GM10266 (cell line): ENCODE measurements around the gene SH3YL1.

Source experiments
- DNase-seq: peaks from one replicate; pipeline ENCODE4 v3.0.0; 2012; ENCODE audit errors: extremely low spot score
- TF ChIP-seq, protein P1 (sequence below): IDR thresholded peaks from 2 replicates; pipeline ENCODE4 v1.5.1; 2012; ENCODE audit warnings: mild to moderate bottlenecking, low read depth; ENCODE audit not compliant: control insufficient read depth, insufficient read depth; ENCODE audit errors: missing control alignments

The SH3YL1 gene

DNA sequence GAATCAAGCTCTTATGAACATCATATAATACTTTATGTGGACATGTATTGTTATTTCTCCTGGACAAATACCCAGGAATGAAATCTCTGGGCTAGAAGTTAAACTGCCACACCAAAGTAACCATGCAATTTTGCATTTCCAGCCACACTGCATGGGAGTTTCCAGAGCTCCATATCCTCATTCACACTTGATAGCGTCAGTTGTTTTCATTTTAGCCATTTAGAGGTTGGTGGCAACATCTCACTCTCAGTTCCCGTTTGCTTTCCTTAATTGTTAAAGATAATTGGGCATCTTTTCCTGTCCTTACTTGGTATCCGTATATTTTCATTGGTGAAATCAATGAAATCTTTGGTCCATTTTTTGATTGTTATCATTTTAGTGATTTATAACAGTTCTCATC is 47.8 kb downstream of the SH3YL1 start:
- no peak for DNase-seq
- TF ChIP-seq, protein P1, sequence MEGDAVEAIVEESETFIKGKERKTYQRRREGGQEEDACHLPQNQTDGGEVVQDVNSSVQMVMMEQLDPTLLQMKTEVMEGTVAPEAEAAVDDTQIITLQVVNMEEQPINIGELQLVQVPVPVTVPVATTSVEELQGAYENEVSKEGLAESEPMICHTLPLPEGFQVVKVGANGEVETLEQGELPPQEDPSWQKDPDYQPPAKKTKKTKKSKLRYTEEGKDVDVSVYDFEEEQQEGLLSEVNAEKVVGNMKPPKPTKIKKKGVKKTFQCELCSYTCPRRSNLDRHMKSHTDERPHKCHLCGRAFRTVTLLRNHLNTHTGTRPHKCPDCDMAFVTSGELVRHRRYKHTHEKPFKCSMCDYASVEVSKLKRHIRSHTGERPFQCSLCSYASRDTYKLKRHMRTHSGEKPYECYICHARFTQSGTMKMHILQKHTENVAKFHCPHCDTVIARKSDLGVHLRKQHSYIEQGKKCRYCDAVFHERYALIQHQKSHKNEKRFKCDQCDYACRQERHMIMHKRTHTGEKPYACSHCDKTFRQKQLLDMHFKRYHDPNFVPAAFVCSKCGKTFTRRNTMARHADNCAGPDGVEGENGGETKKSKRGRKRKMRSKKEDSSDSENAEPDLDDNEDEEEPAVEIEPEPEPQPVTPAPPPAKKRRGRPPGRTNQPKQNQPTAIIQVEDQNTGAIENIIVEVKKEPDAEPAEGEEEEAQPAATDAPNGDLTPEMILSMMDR = no peak

DNA sequence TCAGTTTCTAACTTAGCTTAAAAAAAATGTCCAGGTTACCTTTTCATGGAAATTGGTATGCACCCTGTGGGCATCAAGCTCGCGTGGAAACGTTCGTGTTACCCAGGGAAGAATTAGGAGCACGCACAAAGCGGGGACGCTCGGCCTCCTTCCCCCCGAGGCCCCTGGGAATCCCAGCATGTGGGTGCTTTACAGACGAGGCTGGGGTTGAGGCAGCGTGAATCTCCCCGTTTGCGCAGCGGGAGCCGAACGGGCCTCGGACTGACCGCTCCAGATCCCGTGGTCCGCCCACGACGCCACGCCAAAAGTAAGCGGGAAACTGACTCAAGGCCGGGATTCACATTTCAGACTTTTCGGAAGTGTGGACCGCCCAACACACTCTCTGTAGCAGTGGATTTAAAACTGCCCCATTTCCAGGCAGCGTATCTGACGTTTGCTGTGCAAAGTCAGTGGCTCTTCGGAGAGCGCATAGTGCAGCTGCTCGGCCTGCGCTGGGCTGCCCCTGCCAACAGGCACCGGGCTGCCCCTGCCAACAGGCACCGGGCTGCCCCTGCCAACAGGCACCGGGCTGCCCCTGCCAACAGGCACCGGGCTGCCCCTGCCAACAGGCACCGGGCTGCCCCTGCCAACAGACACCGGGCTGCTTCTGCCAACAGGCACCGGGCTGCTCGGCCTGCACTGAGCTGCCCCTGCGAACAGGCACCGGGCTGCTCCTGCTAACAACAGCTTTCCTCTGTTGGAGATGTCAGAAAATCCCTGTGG is 49.7 kb downstream of the SH3YL1 start:
- TF ChIP-seq, protein P1 = no peak
- no peak for DNase-seq

DNA sequence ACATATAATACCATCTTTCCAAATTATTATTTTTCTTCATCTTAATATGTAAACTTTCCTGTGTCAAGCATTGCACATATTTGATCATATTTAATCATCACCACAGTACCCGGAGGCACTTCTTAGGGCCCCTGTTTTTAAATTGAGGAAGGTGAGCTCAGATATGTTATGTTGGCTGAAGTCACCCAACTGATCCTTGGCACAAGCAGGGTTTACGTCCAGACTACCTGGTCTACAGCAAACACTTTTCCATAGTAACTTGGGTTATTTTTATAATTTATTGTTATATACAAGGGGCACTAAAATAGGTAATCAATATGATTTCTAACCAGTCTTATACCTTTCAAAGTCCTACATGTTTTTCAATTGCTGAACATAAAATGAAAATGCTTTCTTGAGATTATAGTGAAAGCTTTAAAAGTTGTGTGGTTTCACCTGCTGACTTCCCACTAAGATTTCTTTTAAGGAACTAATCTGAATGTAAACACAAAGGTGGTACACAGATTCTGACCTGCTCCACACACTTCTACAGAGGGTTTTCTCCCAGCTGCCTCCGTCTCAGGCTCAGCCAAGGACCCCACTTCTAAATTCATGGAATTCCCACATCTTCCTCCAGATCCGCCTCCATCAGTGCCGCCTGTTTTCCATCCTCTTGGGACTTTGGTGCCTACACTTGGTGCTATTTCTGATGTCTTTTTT is 52.2 kb downstream of the SH3YL1 start:
- TF ChIP-seq, protein P1 = no peak
- DNase-seq = no peak

DNA sequence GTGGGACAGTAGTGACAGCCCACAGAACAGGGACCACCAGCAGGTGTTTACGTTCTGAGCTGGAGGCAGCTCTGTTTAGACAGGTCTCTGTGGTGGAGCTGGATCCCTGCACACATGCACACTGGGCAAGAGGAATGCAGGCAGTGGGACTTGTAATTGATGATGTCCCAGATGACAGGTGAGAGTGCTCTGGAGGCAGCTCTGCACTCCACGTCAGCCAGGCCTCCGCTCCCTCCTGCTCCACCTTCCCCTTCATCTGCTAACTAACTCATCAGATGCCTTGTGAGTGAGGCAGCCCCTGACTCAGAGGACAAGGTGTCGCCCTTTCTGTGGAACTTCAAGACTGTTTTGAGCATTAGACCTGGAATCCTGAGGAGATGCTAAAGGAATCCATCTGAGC is 53.2 kb downstream of the SH3YL1 start:
- DNase-seq = no peak
- TF ChIP-seq, protein P1 = no peak

DNA sequence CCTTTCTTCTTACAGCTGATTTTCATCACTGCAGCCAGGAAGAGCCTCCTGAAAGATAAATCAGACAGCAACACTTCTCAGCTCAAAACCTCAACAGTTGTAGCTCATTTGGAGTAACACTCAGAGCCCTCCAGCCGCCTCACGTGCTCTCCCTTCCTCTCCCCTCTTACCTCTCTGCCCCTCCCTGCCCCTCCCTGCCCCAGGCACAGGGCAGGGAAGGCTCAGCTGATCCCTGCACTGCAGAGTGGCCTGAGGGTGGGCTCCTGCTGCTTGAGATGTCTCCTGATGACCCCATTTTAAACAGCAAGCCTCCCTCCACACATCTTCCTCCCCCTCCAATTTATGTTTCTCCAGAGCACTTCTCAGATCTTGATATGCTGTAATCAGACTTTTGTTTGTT is 54.4 kb downstream of the SH3YL1 start:
- TF ChIP-seq, protein P1 = no peak
- DNase-seq = no peak

DNA sequence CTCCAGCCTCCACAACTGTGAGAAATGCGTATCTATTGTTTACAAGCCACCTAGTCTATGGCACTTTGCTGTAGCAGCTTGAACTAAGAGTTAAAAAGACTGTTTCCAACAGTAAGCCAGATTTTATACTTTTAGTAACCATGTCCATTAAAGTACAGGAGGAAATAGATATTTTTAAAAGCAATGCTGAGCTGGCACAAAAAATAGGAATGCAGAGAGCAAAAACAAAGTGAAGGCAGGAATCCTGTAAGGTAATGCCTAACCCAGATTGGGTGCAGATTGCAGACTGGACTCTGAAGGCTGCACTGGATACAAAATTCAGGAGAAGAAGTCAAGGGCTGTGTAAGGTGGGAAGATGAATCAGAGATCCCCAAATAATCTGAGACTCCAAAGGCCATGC is 55.5 kb downstream of the SH3YL1 start:
- TF ChIP-seq, protein P1 = no peak
- no peak for DNase-seq

DNA sequence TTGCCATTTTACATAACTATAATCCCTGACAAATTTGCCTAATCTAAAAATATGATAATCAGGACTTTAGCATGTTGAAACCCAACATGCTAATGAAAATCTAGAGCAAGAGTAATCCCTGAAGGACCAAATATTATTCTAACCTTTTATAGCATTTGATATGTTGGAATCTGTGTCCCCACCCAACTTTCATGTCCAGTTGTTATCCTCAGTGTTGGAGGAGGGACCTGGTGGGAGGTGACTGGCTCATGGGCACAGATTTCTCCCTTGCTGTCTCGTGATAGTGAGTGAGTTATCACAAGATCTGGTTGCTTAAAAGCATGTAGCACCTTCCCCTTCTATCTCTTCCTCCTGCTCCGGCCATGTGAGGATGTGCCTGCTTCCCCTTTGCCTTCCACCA is 59.8 kb downstream of the SH3YL1 start:
- TF ChIP-seq, protein P1 = no peak
- DNase-seq = no peak
